ENCODE results near the gene DOP1A. TPM values are rescaled to one million over a fixed set of nuclear protein-coding genes. Genes with fewer than 3 reads are reported as not detected.

Gene DOP1A
- total RNA-seq, 1 experiment from 2014 or later = 24.4 TPM

DNA sequence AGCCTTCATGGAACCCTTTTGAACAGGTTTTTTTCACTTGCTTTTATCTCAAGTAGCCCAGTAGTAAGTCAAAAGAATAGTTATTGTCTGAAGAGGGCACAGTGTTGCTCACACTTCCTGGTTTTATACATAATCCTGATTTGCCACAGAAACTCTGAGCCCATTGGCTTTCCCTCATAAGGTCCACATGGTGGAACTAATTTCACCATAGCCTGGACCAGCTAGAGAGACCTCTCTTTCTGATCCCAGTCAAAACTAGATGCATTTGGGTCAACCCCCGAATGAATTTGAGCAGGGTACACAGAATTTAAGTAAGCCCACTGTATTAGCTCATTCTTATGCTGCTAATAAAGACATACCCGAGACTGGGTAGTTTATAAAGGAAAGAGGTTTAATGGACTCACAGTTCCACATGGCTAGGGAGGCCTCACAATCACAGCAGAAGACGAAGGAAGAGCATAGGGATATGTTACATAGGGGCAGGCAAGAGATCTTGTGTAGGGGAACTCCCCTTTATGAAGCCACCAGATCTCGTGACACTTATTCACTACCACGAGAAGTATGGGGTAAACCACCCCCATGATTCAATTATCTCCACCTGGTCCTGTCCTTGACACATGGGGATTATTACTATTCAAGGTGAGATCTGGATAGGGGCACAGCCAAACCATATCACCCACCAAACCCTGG, 131.8 kb downstream of the DOP1A start:
- BruUV-seq (replicated peaks) = no TSS peak
- Mint-ChIP-seq H3K4me3 (ENCODE audit: low read depth, unreplicated experiment) (no peak overlapping the region), H3K36me3 (ENCODE audit: insufficient read depth, unreplicated experiment) (peaks cover 3% of the 10 kb centered on the region), H3K27me3 (ENCODE audit: unreplicated experiment) (no peaks in the 10 kb centered on the region), H3K4me1 (ENCODE audit: low read depth, unreplicated experiment) (peaks cover 12% of the 10 kb centered on the region), H3K9me3 (ENCODE audit: low read depth, unreplicated experiment) (no peaks in the 10 kb centered on the region), H3K27ac (ENCODE audit: unreplicated experiment) (no peak overlapping the region)
- TF ChIP-seq CTCF (IDR thresholded peaks at IDR 0.05; ENCODE audit: unreplicated experiment) = no peak
- DNase-seq = no peak
- CTCF ChIA-PET = interaction anchor here (0.9 kb wide), 1 partner anchor 132 kb away, joined by 3 read pairs; the partner anchor contains the start of gene DOP1A
- intact Hi-C loops (cut with micrococcal nuclease; ENCODE audit: unreplicated experiment) = no loop called here

DNA sequence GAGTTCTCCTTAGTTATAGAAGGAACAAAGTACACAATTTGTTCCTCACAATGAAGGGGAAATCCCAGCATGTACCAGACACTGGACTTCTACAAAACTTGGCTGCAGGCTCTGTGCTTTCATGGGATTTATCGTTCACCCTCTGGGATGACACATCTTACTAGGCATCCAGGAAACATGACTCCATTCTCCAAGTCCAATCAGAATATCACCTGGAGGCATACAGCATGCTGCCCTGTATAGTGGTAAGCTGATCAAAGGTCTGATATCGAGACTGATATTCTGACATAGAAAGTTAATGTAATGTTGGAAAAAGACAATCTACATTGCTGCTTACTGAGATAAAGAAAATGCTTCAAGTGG, 132.4 kb downstream of the DOP1A start:
- Mint-ChIP-seq H3K4me1 (ENCODE audit: low read depth, unreplicated experiment) (peaks cover 12% of the 10 kb centered on the region), H3K36me3 (ENCODE audit: insufficient read depth, unreplicated experiment) (no peaks in the 10 kb centered on the region)
- CTCF ChIA-PET = interaction anchor here (0.9 kb wide), 1 partner anchor 132 kb away, joined by 3 read pairs; the partner anchor contains the start of gene DOP1A

GRCh38 chr6:83202031-83202430, 134.6 kb downstream of the DOP1A start:
- TF ChIP-seq CTCF (IDR thresholded peaks at IDR 0.05; ENCODE audit: unreplicated experiment) = no peak
- H3K36me3 Mint-ChIP-seq (ENCODE audit: insufficient read depth, unreplicated experiment) = no peaks in the 10 kb centered on the region
- intact Hi-C loops (cut with micrococcal nuclease; ENCODE audit: unreplicated experiment) = no loop called here
- CTCF ChIA-PET = no interaction called here
- BruUV-seq (replicated peaks) = no TSS peak
- no peaks in the 10 kb centered on the region for H3K9me3 Mint-ChIP-seq (ENCODE audit: low read depth, unreplicated experiment)
- no peak overlapping the region for H3K4me3 Mint-ChIP-seq (ENCODE audit: low read depth, unreplicated experiment)
- DNase-seq = no peak
- no peak overlapping the region for H3K27ac Mint-ChIP-seq (ENCODE audit: unreplicated experiment)
- H3K4me1 Mint-ChIP-seq (ENCODE audit: low read depth, unreplicated experiment) = peaks cover 12% of the 10 kb centered on the region
- no peaks in the 10 kb centered on the region for H3K27me3 Mint-ChIP-seq (ENCODE audit: unreplicated experiment)

More for the DNA sequence above, 132.4 kb downstream of the DOP1A start:
- peak; percentile 26 for DNase-seq
- no TSS peak for BruUV-seq (replicated peaks)
- Mint-ChIP-seq H3K27me3 (ENCODE audit: unreplicated experiment) (no peaks in the 10 kb centered on the region), H3K4me3 (ENCODE audit: low read depth, unreplicated experiment) (no peak overlapping the region), H3K9me3 (ENCODE audit: low read depth, unreplicated experiment) (no peaks in the 10 kb centered on the region), H3K27ac (ENCODE audit: unreplicated experiment) (no peak overlapping the region)
- intact Hi-C loops (cut with micrococcal nuclease; ENCODE audit: unreplicated experiment) = no loop called here
- no peak for TF ChIP-seq CTCF (IDR thresholded peaks at IDR 0.05; ENCODE audit: unreplicated experiment)

DNA sequence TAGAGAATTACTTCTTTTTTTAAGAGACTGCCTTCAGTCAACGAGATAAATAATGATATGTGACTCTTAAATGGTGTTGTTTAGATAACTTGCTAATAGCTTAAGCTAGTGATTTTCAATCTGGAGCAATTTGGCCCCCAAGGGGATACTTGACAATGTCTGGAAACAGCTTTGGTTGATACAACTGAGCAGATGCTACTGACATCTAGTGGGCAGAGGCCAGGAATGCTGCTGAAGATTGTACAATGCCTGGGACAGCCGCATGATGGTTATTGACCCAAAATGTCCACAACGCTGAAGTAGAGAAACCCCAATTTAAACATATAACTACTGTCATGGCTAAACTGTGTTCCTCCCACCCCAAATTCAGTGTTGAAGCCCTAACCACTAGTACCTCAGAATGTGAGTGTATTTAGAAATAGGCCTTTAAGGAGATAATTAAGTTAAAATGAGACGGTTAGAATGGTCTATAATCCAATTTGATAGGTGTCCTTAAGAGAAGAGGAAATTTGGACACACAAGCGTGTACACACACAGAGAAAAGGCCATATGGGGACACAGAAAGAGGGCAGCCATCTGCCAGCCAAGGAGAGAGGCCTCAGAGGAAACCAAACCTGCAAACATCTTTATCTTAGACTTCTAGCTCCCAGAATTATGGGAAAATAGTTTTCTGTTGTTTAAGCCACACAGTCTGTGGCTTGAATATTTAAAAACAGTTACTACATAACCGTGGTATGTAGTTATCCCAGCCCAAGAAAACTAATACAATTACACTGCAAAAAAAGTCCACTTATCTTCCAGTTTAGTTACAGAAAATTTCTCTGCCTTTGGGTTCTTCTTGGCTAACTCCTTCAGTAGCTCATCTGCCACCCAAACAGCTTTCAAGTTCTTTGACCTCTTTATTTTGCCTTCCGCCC, 147.9 kb downstream of the DOP1A start:
- CTCF ChIA-PET = interaction anchor here (0.7 to 1.8 kb wide), 2 partner anchors 143 to 149 kb away, joined by 4 to 19 read pairs; partner anchors contain the start of genes DOP1A and UBE3D
- peak; percentile 55 for DNase-seq
- H3K36me3 Mint-ChIP-seq (ENCODE audit: insufficient read depth, unreplicated experiment) = no peaks in the 10 kb centered on the region
- H3K4me3 Mint-ChIP-seq (ENCODE audit: low read depth, unreplicated experiment) = no peak overlapping the region
- no peaks in the 10 kb centered on the region for H3K4me1 Mint-ChIP-seq (ENCODE audit: low read depth, unreplicated experiment)
- no peaks in the 10 kb centered on the region for H3K9me3 Mint-ChIP-seq (ENCODE audit: low read depth, unreplicated experiment)
- intact Hi-C loops (cut with micrococcal nuclease; ENCODE audit: unreplicated experiment) = loop anchor here (1.0 kb wide), 1 partner anchor 148 kb away; the partner anchor contains the start of gene DOP1A
- no TSS peak for BruUV-seq (replicated peaks)
- H3K27ac Mint-ChIP-seq (ENCODE audit: unreplicated experiment) = no peak overlapping the region
- H3K27me3 Mint-ChIP-seq (ENCODE audit: unreplicated experiment) = no peaks in the 10 kb centered on the region
- peak; percentile 65 for TF ChIP-seq CTCF (IDR thresholded peaks at IDR 0.05; ENCODE audit: unreplicated experiment)
